Type B pancreatic cell (in vitro differentiated cells): ENCODE results near the gene AGAP3. TPM values are rescaled to one million over a fixed set of nuclear protein-coding genes. Genes with fewer than 3 reads are reported as not detected.

Experiments
- DNase-seq: peaks from one replicate; pipeline ENCODE4 v3.0.0; 2021; ENCODE audit warnings: mixed read lengths; ENCODE audit not compliant: unreplicated experiment; ENCODE audit errors: extremely low spot score
- H3K27ac Mint-ChIP-seq: 2 replicates; pipeline ENCODE4 v1.8.0; 2021; ENCODE audit warnings: mild to moderate bottlenecking, mixed read lengths
- H3K27me3 Mint-ChIP-seq: 2 replicates; pipeline ENCODE4 v1.8.0; 2021; ENCODE audit warnings: mixed read lengths
- H3K36me3 Mint-ChIP-seq: 2 replicates; pipeline ENCODE4 v1.8.0; 2021; ENCODE audit warnings: mixed read lengths
- H3K4me1 Mint-ChIP-seq: one replicate; pipeline ENCODE4 v1.8.0; 2021; ENCODE audit warnings: mixed read lengths; ENCODE audit not compliant: unreplicated experiment
- H3K4me3 Mint-ChIP-seq: 2 replicates; pipeline ENCODE4 v1.8.0; 2021; ENCODE audit warnings: mild to moderate bottlenecking, mixed read lengths
- H3K9me3 Mint-ChIP-seq: 2 replicates; pipeline ENCODE4 v1.8.0; 2021; ENCODE audit warnings: mixed read lengths
- CTCF ChIP-seq: fragments of 200-600 bp; sonication (generic); conservative IDR thresholded peaks from 2 replicates; pipeline ENCODE4 v1.5.0; 2021; ENCODE audit warnings: antibody characterized with exemption, mild to moderate bottlenecking
- total RNA-seq: library from RNA; stranded (reverse); gene quantifications from 2 replicates; pipeline ENCODE4 v1.2.1, GENCODE V29; 2021; ENCODE audit warnings: low replicate concordance

AGAP3 gene
- total RNA-seq, 1 donor from 2014 or later = 114 TPM

DNA sequence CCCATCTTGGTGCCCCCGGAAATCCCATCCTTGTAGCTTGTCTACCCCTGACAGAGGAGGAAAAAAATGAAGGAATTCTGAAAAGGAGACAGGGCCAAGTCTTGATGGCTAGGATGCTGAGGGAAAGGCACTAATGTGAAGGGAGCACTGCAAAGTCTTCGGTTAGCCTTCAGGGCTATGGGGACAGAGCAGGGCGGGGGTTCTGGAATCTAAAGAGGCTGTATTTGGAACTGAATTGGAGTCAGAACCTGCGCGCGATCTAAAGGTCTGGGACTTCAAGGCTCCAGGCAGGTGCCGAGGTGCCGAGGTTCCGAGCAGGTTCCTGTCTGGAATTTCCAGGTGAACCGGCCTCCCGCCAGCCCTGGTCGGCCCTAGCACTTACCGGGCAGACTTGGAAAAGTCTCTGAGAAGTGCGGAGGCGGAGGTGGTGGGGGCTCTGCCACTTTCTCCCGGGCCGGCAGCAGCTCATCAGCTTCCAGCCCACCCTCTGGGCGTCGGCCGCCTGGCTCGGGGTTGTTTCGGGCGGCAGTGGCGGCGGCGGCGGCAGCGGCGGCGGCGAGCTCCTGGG is 80.4 kb downstream of the AGAP3 start:
- H3K27ac Mint-ChIP-seq = no peak overlapping the region
- peak; percentile 67 for DNase-seq
- no peaks in the 10 kb centered on the region for H3K36me3 Mint-ChIP-seq
- no peaks in the 10 kb centered on the region for H3K9me3 Mint-ChIP-seq
- H3K4me1 Mint-ChIP-seq = peaks cover 9% of the 10 kb centered on the region
- peak overlapping the region; percentile 78 for H3K4me3 Mint-ChIP-seq
- H3K27me3 Mint-ChIP-seq = peaks cover 29% of the 10 kb centered on the region
- TF ChIP-seq CTCF = no peak

- peaks cover under 1% of the 10 kb centered on the region for H3K9me3 Mint-ChIP-seq
- peak; percentile 69 for TF ChIP-seq CTCF
Measured at GRCh38 chr7:151167197-151167961, 81.1 kb downstream of the AGAP3 start, which contains the start of gene GBX1. TSS of gene GBX1 (minus strand) at chr7:151167694. CDS start at chr7:151167548, 146 bp downstream.

DNA sequence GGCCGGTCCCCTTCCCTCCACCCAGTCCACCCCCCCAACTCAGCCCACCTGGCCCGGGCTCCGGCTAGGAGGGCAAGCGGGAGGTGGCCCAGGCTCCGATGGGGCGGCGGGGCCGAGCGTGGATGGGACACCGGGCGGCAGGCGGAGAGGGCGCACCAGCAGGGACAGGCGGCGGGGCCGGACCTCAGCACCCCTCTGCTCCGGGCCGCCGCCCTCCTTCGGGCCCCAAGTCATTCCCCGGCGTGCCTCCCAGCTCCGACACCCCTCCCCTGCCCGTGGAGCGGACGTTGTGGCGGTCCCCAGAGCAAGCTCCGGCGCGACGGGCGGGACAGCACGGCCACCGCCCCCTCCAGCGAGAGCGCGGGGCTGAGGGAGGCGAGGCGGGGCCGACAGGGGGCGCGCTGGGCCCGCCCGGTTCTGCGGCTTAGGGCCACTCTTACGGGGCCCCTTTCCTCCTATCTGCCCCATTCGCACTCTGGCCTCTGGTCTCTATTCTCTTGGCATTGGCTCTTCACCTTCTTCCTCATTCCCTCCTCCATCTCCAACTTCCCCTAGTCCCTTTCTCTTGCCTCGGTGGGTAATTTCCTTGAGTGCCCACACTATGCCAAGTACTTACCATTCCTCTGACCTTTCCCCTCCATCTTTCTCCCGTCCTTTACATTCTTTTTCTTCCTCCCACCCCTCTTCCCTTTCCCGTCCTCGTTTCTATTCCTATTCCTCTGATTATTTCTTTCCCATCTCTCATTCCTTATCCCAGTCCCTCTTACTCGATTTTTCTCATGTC is 81.9 kb downstream of the AGAP3 start:
- TF ChIP-seq CTCF = peak; percentile 78
- peaks cover 8% of the 10 kb centered on the region for H3K9me3 Mint-ChIP-seq
- no peaks in the 10 kb centered on the region for H3K36me3 Mint-ChIP-seq
- H3K4me3 Mint-ChIP-seq = peak overlapping the region; percentile 84
- peaks cover 17% of the 10 kb centered on the region for H3K4me1 Mint-ChIP-seq
- peak; percentile 72 for DNase-seq
- H3K27ac Mint-ChIP-seq = no peak overlapping the region
- peaks cover 41% of the 10 kb centered on the region for H3K27me3 Mint-ChIP-seq

More at GRCh38 chr7:151167197-151167961, 81.1 kb downstream of the AGAP3 start, which contains the start of gene GBX1:
- peak; percentile 70 for DNase-seq
- no peak within 1 kb of the TSS for H3K27ac Mint-ChIP-seq
- H3K27me3 Mint-ChIP-seq = peaks cover 33% of the 10 kb centered on the region
- peaks cover 12% of the 10 kb centered on the region for H3K4me1 Mint-ChIP-seq
- peak within 1 kb of the TSS; percentile 84 for H3K4me3 Mint-ChIP-seq
- no peaks in the 10 kb centered on the region for H3K36me3 Mint-ChIP-seq

DNA sequence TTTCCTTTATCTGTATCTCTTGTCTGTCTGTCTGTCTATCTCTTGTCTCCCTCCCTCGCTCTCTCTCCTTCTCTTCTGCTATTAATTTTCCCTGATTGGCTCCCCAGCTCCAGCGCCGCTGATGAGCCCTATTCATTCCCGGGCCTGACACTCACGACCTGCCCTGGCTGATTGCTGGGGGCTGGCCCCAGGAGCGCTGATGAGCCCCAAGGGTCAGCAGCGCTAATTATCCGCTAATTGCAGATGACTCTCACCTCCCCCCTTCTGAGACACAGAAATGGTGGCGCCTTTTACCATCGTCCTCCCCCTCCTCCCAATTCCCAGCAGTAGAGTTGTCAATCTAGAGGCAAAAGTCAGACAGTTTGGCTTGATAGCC is 82.5 kb downstream of the AGAP3 start:
- no peak for TF ChIP-seq CTCF
- peak; percentile 62 for DNase-seq
- Mint-ChIP-seq H3K27ac (no peak overlapping the region), H3K4me3 (peak overlapping the region; percentile 84), H3K27me3 (peaks cover 45% of the 10 kb centered on the region), H3K9me3 (peaks cover 11% of the 10 kb centered on the region), H3K4me1 (peaks cover 17% of the 10 kb centered on the region), H3K36me3 (no peaks in the 10 kb centered on the region)

GRCh38 chr7:151172273-151173141 is 86.2 kb downstream of the AGAP3 start:
- Mint-ChIP-seq H3K36me3 (no peaks in the 10 kb centered on the region), H3K27me3 (peaks cover 65% of the 10 kb centered on the region), H3K4me3 (peak overlapping the region; percentile 9), H3K9me3 (peaks cover 11% of the 10 kb centered on the region), H3K4me1 (peaks cover 17% of the 10 kb centered on the region), H3K27ac (no peak overlapping the region)
- DNase-seq = peak; percentile 88
- TF ChIP-seq CTCF = peak; percentile 100
